Naive thymus-derived CD4-positive, alpha-beta T cell (primary cell): ENCODE results near the gene GPSM3. TPM values are rescaled to one million over a fixed set of nuclear protein-coding genes. Genes with fewer than 3 reads are reported as not detected.

Experiments
- ATAC-seq: fragments of 150-1000 bp; cut with Tn5 transposase; 2 replicates; pipeline ENCODE4 v1.10.0; 2021; ENCODE audit warnings: mild to moderate bottlenecking, moderate library complexity
- CTCF ChIA-PET: fragments of 350-600 bp; sonication (Branson Sonifier 250); formaldehyde crosslinking; loops from one replicate; lab custom pipeline; 2021; ENCODE audit warnings: antibody characterized with exemption; lab: Charles Lee
- POLR2A ChIA-PET: fragments of 350-600 bp; sonication (Branson Sonifier 250); formaldehyde crosslinking; loops from one replicate; lab custom pipeline; 2021; ENCODE audit warnings: antibody characterized with exemption, inconsistent platforms; lab: Charles Lee
- DNase-seq, 9 donors: peaks; one replicate each; pipeline versions ENCODE4 v3.0.0 to v3.0.0-alpha.2; 2020 to 2022; ENCODE audit warnings: mixed read lengths in 1 of 9
- H3K27ac ChIP-seq: one replicate; pipeline ENCODE4 v1.7.0; 2013; ENCODE audit warnings: mild to moderate bottlenecking, low read depth, low read length, moderate library complexity
- H3K27me3 ChIP-seq, 2 donors: one replicate each; pipeline ENCODE4 v1.7.0; 2013; ENCODE audit warnings: low read length in 2 of 2, mild to moderate bottlenecking in 2 of 2, moderate library complexity in 2 of 2; ENCODE audit not compliant: control insufficient read depth in 2 of 2, insufficient read depth in 2 of 2
- H3K36me3 ChIP-seq, 3 experiments: 1 replicate in 2 of 3; 2 replicates in 1 of 3; pipeline ENCODE4 v1.7.0; 2013; ENCODE audit warnings: low read length in 3 of 3, mild to moderate bottlenecking in 3 of 3, moderate library complexity in 1 of 3; ENCODE audit not compliant: insufficient read depth in 3 of 3, control insufficient read depth in 2 of 3
- H3K4me1 ChIP-seq, 2 donors: one replicate each; pipeline ENCODE4 v1.7.0; 2013; ENCODE audit warnings: low read length in 2 of 2, mild to moderate bottlenecking in 2 of 2, moderate library complexity in 1 of 2; ENCODE audit not compliant: control insufficient read depth in 2 of 2, insufficient read depth in 2 of 2
- H3K4me3 ChIP-seq: 2 replicates; pipeline ENCODE4 v1.7.0; 2013; ENCODE audit warnings: mild to moderate bottlenecking, low read length
- H3K9me3 ChIP-seq, 3 experiments: 1 replicate in 2 of 3; 2 replicates in 1 of 3; pipeline ENCODE4 v1.7.0; 2013; ENCODE audit warnings: low read length in 3 of 3; ENCODE audit not compliant: control insufficient read depth in 2 of 3
- H3K27ac Mint-ChIP-seq, 9 donors: one replicate each; pipeline ENCODE4 v1.8.0; 2020 to 2022; ENCODE audit warnings: mixed read lengths in 9 of 9, mild to moderate bottlenecking in 8 of 9, moderate library complexity in 5 of 9, inconsistent platforms in 2 of 9
- H3K27me3 Mint-ChIP-seq, 5 donors: one replicate each; pipeline ENCODE4 v1.8.0; 2021 to 2022; ENCODE audit warnings: mixed read lengths in 5 of 5, mild to moderate bottlenecking in 1 of 5
- H3K36me3 Mint-ChIP-seq, 5 donors: one replicate each; pipeline ENCODE4 v1.8.0; 2020 to 2022; ENCODE audit warnings: mixed read lengths in 5 of 5, mild to moderate bottlenecking in 3 of 5, inconsistent platforms in 1 of 5
- H3K4me1 Mint-ChIP-seq, 7 donors: one replicate each; pipeline ENCODE4 v1.8.0; 2020 to 2022; ENCODE audit warnings: mixed read lengths in 7 of 7, mild to moderate bottlenecking in 3 of 7, inconsistent platforms in 1 of 7
- H3K4me3 Mint-ChIP-seq, 10 donors: one replicate each; pipeline ENCODE4 v1.8.0; 2020 to 2022; ENCODE audit warnings: mild to moderate bottlenecking in 10 of 10, mixed read lengths in 10 of 10, moderate library complexity in 6 of 10, inconsistent platforms in 2 of 10
- H3K9me3 Mint-ChIP-seq, 11 donors: one replicate each; pipeline ENCODE4 v1.8.0; 2020 to 2022; ENCODE audit warnings: mixed read lengths in 11 of 11, mild to moderate bottlenecking in 4 of 11, inconsistent platforms in 1 of 11, moderate library complexity in 1 of 11
- intact Hi-C, 2 donors: fragments of 100-400 bp; cut with micrococcal nuclease; formaldehyde crosslinking; loops; one replicate each; pipeline ENCODE4 v1.15.1; 2023
- polyA plus RNA-seq, 2 donors: library from polyadenylated mRNA; unstranded; fragments of 300-500 nt; fragmentation: Illumina TruSeq; gene quantifications; one replicate each; pipeline ENCODE4 v1.2.3, GENCODE V29; 2021
- total RNA-seq, 6 experiments: library from RNA in 5 of 6; stranded (reverse) in 5 of 6; gene quantifications; 1 replicate in 5 of 6; 2 replicates in 1 of 6; pipeline ENCODE4 v1.2.3 and lab custom pipeline; 2021 to 2026

Gene GPSM3
- total and polyA plus RNA-seq, 7 experiments from 2014 or later, result 148 to 325 (median 271) TPM

DNA sequence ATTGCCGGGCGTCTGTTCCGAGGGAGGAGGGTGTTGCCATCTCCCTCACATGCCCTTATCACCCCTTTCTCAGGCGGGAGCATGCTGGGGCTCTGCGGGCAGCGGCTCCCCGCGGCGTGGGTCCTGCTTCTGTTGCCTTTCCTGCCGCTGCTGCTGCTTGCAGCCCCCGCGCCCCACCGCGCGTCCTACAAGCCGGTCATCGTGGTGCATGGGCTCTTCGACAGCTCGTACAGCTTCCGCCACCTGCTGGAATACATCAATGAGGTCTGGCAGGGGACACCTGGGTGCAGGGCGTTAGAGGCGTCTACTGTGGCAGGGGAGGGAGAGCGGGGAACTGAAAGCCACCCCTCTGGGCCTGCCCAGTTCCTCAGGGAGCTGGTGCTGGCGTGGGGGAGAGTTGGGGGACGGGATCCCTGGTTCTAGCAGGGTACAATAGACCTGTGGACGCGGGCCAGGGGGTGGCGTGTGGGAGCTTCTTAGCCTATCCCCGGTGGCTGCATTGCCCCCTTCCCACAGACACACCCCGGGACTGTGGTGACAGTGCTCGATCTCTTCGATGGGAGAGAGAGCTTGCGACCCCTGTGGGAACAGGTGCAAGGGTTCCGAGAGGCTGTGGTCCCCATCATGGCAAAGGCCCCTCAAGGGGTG is 37.8 kb downstream of the GPSM3 start:
- Mint-ChIP-seq H3K36me3 (peaks cover 1 to 15% (median 9%) of the 10 kb centered on the region in 5 donors), H3K27me3 (peaks cover 0 to 29% (median 12%) of the 10 kb centered on the region in 5 donors), H3K4me1 (peaks cover 38 to 70% (median 60%) of the 10 kb centered on the region in 7 donors), H3K27ac (peak overlapping the region; percentile 87 to 98 (median 92)), H3K4me3 (peak overlapping the region; percentile 87 to 100 (median 98)), H3K9me3 (peaks cover 0 to 2% (median 0%) of the 10 kb centered on the region in 11 donors)
- no peaks in the 10 kb centered on the region for H3K27me3 ChIP-seq
- intact Hi-C loops, result loop anchor here (1.0 to 2.0 kb wide), 7 partner anchors 22 to 68 kb away; partner anchors contain the start of genes AGPAT1 (in 2 of the 2), FKBPL (in 2 of the 2) and PBX2 (in 1 of the 2)
- DNase-seq (peak in 8 of 9 donors; percentile 62 to 72 (median 66)), ATAC-seq (peak; percentile 79)
- ChIA-PET POLR2A (interaction anchor here (0.6 to 1.3 kb wide), 7 partner anchors 23 to 689 kb away, joined by 3 to 9 read pairs (median 3); partner anchors contain the start of genes ATF6B, GPSM3 and PSMB8), CTCF (interaction anchor here (0.7 to 1.3 kb wide), 7 partner anchors 10 to 673 kb away, joined by 3 to 15 read pairs (median 5); partner anchors contain the start of gene EGFL8)
- peaks cover 0 to 15% (median 0%) of the 10 kb centered on the region in 3 experiments for H3K36me3 ChIP-seq
- peak overlapping the region; percentile 68 for H3K4me3 ChIP-seq
- H3K4me1 ChIP-seq, result peaks cover 10 to 35% of the 10 kb centered on the region in 2 donors
- peak overlapping the region; percentile 82 for H3K27ac ChIP-seq
- H3K9me3 ChIP-seq, result no peaks in the 10 kb centered on the region

DNA sequence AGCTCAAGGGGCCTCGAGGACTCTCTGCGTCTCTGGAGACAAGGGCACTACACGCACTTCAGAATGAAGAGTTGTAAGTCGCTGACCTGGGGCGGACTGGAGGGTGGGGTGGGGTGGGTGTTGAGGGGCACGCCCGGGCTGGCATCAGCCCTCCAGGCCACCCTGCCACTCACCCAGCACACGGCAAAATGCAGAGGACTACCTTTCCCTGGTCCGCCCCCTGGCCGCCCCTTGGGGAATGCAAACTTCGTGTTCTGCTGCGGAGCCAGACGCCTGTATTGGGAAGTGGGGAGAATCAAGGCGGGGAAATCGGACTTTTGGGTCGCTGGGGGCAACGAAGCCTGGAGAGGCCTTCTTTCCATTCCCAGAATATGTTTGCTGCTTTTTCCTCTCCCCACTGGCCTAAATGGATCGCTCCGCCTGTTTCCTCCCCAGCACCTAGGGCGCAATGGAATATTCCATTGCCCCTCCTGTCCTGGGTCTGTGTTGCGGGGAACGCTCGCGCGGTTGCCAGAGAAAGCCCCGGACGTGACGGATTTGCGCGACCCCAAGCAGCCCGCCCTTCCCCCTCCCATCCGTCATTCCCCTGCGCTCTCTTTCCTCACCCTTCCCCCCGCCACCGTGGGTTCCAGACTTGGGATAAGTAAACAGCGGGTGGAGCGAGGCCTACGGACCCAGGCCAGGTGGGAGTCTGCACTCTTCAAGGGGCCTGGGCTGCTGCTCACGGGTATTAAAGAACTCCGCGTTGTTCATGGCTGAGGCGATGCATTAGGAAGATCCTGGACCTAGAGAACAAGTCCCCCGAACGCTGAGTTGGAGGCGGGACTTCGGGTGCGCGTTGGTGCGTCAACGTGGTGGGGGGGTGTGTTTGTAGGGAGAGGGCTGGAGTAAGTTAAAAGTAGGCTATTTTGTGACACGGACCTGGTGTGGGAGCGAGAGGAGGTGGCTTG is 38.6 kb downstream of the GPSM3 start, which contains the start of gene PPT2:
Gene PPT2, plus strand, starts transcription at position 578 of the 950 bp plus-strand sequence. CDS start 454 bp downstream, outside the sequence.
- ATAC-seq (peak; percentile 82), DNase-seq (peak; percentile 34 to 85 (median 72))
- H3K36me3 ChIP-seq, result peaks cover 0 to 15% (median 0%) of the 10 kb centered on the region in 3 experiments
- H3K36me3 Mint-ChIP-seq, result peaks cover 1 to 18% (median 9%) of the 10 kb centered on the region in 5 donors
- no peaks in the 10 kb centered on the region for H3K27me3 ChIP-seq
- H3K27ac ChIP-seq, result peak within 1 kb of the TSS; percentile 82
- POLR2A ChIA-PET, result interaction anchor here (0.6 to 1.6 kb wide), 7 partner anchors 22 to 690 kb away, joined by 3 to 9 read pairs (median 3); partner anchors contain the start of genes ATF6B, GPSM3 and PSMB8
- H3K4me3 Mint-ChIP-seq, result peak within 1 kb of the TSS; percentile 87 to 100 (median 98)
- H3K4me1 ChIP-seq, result peaks cover 10 to 35% of the 10 kb centered on the region in 2 donors
- CTCF ChIA-PET, result interaction anchor here (0.7 to 1.3 kb wide), 6 partner anchors 11 to 674 kb away, joined by 3 to 15 read pairs (median 5); partner anchors contain the start of gene EGFL8
- H3K9me3 ChIP-seq, result no peaks in the 10 kb centered on the region
- peak within 1 kb of the TSS; percentile 87 to 98 (median 92) for H3K27ac Mint-ChIP-seq
- H3K27me3 Mint-ChIP-seq, result peaks cover 0 to 34% (median 12%) of the 10 kb centered on the region in 5 donors
- peaks cover 0 to 2% (median 0%) of the 10 kb centered on the region in 11 donors for H3K9me3 Mint-ChIP-seq
- peaks cover 42 to 74% (median 65%) of the 10 kb centered on the region in 7 donors for H3K4me1 Mint-ChIP-seq
- intact Hi-C loops, result loop anchor here (1.0 to 2.0 kb wide), 7 partner anchors 22 to 67 kb away; partner anchors contain the start of genes AGPAT1 (in 2 of the 2), FKBPL (in 2 of the 2) and PBX2 (in 1 of the 2)
- peak within 1 kb of the TSS; percentile 68 for H3K4me3 ChIP-seq

DNA sequence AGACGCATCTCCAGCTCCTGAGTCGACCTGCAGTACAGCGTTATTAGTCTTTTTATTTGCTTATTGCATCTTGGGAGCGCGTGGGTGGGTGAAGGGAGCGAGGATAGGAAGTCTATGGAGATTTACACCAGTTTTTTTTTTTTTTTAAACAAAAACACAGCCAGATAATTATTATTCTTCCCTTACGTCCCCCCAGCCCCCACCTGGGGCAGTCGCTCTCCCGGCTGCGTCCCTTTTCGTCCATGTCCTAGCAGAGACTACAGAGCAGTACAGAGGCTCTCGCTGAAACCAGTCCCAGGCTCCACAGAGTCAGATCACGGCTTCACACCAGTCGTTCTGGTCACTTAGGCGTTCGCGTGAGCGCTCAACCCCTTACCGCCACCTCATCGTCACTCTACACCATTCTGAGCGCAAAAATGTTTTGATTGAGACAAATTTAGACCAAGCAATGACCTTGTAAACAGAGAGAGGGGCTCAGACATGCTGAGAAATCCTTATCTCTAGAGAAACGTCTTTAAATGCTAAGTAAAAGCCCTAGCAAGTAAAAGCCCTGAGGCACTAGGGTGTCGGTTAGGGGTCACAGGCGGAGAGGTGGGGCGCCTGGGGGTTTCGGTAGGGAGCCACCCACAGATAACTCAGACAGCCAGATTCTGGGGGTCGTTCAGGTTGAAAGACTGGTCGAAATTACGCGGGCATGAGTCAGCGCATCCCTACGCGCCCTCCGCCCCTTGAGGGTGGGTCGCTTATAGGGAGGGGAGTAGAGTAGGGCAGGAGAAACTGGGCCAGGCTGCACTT is 39.5 kb downstream of the GPSM3 start:
- peak overlapping the region; percentile 58 to 100 (median 86) for H3K4me3 Mint-ChIP-seq
- ATAC-seq (no peak), DNase-seq (no peak)
- peaks cover 0 to 42% (median 12%) of the 10 kb centered on the region in 5 donors for H3K27me3 Mint-ChIP-seq
- H3K27ac ChIP-seq, result peak overlapping the region; percentile 82
- ChIA-PET POLR2A (interaction anchor here (0.5 to 1.6 kb wide), 5 partner anchors 13 to 413 kb away, joined by 3 to 7 read pairs (median 3); partner anchors contain the start of genes FKBPL and MSH5), CTCF (interaction anchor here (0.9 kb wide), 1 partner anchor 23 kb away, joined by 3 read pairs; the partner anchor contains the start of gene AGPAT1)
- peaks cover 50 to 78% (median 71%) of the 10 kb centered on the region in 7 donors for H3K4me1 Mint-ChIP-seq
- H3K36me3 ChIP-seq, result peaks cover 0 to 8% (median 0%) of the 10 kb centered on the region in 3 experiments
- H3K4me1 ChIP-seq, result peaks cover 10 to 35% of the 10 kb centered on the region in 2 donors
- no peak overlapping the region for H3K4me3 ChIP-seq
- peaks cover 0 to 12% (median 6%) of the 10 kb centered on the region in 5 donors for H3K36me3 Mint-ChIP-seq
- no peaks in the 10 kb centered on the region for H3K27me3 ChIP-seq
- H3K9me3 Mint-ChIP-seq, result peaks cover 0 to 5% (median 0%) of the 10 kb centered on the region in 11 donors
- H3K9me3 ChIP-seq, result no peaks in the 10 kb centered on the region
- H3K27ac Mint-ChIP-seq, result peak overlapping the region in 8 of 9 donors; percentile 6 to 98 (median 89)
- intact Hi-C loops, result no loop called here

- intact Hi-C loops, result no loop called here
- Histone ChIP-seq H3K36me3 (no peaks in the 10 kb centered on the region), H3K9me3 (no peaks in the 10 kb centered on the region), H3K27ac (peak within 1 kb of the TSS; percentile 82), H3K4me3 (peak within 1 kb of the TSS; percentile 50), H3K4me1 (peaks cover 10 to 35% of the 10 kb centered on the region in 2 donors), H3K27me3 (no peaks in the 10 kb centered on the region)
- CTCF ChIA-PET, result interaction anchor here (0.8 to 0.9 kb wide), 2 partner anchors 23 to 24 kb away, joined by 3 read pairs; partner anchors contain the start of gene AGPAT1
- DNase-seq (peak in 2 of 9 donors; percentile 33 to 35), ATAC-seq (no peak)
- H3K9me3 Mint-ChIP-seq, result peaks cover 0 to 5% (median 0%) of the 10 kb centered on the region in 11 donors
- H3K27ac Mint-ChIP-seq, result peak within 1 kb of the TSS; percentile 43 to 98 (median 90)
- H3K4me1 Mint-ChIP-seq, result peaks cover 49 to 73% (median 70%) of the 10 kb centered on the region in 7 donors
- H3K36me3 Mint-ChIP-seq, result peaks cover 0 to 5% (median 0%) of the 10 kb centered on the region in 5 donors
- H3K27me3 Mint-ChIP-seq, result peaks cover 0 to 51% (median 12%) of the 10 kb centered on the region in 5 donors
- POLR2A ChIA-PET, result interaction anchor here (0.5 to 2.0 kb wide), 9 partner anchors 12 to 412 kb away, joined by 3 to 7 read pairs (median 3); partner anchors contain the start of genes ATF6B, EGFL8, FKBPL and GPSM3
- peak within 1 kb of the TSS; percentile 41 to 100 (median 86) for H3K4me3 Mint-ChIP-seq
These were observed 40.3 kb downstream of the GPSM3 start, which contains the start of gene PRRT1 for GRCh38 chr6:32151863-32152768. Gene PRRT1 (minus strand): TSS chr6:32151939. CDS start chr6:32151827, 112 bp downstream.
